ENCODE data around the gene RELCH. TPM values are rescaled to one million over a fixed set of nuclear protein-coding genes. Genes with fewer than 3 reads are reported as not detected.

RELCH gene
- total RNA-seq, 1 donor from 2014 or later = 22.4 TPM

DNA sequence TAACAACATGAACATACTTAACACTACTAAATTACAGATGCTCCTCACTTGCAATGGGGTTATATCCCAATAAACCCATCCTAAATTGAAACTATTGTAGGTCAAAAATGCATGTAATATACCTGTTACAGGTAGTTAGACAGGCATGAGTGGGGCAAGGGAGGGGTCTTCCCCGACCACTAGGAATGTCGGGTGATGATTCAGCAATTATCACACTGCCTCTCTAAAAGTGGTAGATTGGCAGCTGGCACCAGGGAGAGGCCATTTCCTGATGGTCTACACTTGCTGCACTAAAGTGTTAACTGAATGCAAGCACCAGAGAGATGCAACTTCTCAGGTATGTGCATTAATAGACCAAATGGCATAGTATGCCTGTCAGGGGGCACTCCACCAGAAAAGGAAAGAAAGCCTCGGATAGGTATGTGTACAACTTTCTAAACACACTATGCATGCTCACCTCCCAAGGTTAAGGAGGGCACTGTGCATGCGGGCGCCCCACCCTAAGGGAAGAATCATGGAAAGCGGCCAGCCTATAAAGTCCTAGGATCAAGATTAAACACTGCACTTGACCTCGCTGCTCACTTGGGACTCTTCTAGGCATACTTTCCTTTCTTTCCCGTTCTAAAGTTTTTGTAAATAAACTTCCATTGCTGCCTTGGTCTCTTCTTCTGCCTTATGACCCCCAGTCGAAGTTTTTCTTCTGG, 35.8 kb upstream of the RELCH start:
- peaks cover 2% of the 10 kb centered on the region for H3K36me3 Mint-ChIP-seq (ENCODE audit: low read depth)
- H3K9me3 Mint-ChIP-seq = no peaks in the 10 kb centered on the region
- no peak overlapping the region for H3K4me3 Mint-ChIP-seq
- no peaks in the 10 kb centered on the region for H3K4me1 Mint-ChIP-seq
- no peak for DNase-seq (ENCODE audit: low read depth, low spot score)
- H3K27ac Mint-ChIP-seq (ENCODE audit: unreplicated experiment) = no peak overlapping the region
- TF ChIP-seq, protein P1, sequence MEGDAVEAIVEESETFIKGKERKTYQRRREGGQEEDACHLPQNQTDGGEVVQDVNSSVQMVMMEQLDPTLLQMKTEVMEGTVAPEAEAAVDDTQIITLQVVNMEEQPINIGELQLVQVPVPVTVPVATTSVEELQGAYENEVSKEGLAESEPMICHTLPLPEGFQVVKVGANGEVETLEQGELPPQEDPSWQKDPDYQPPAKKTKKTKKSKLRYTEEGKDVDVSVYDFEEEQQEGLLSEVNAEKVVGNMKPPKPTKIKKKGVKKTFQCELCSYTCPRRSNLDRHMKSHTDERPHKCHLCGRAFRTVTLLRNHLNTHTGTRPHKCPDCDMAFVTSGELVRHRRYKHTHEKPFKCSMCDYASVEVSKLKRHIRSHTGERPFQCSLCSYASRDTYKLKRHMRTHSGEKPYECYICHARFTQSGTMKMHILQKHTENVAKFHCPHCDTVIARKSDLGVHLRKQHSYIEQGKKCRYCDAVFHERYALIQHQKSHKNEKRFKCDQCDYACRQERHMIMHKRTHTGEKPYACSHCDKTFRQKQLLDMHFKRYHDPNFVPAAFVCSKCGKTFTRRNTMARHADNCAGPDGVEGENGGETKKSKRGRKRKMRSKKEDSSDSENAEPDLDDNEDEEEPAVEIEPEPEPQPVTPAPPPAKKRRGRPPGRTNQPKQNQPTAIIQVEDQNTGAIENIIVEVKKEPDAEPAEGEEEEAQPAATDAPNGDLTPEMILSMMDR (conservative IDR thresholded peaks at IDR 0.05) = no peak
- no peaks in the 10 kb centered on the region for H3K27me3 Mint-ChIP-seq (ENCODE audit: low read depth)

DNA sequence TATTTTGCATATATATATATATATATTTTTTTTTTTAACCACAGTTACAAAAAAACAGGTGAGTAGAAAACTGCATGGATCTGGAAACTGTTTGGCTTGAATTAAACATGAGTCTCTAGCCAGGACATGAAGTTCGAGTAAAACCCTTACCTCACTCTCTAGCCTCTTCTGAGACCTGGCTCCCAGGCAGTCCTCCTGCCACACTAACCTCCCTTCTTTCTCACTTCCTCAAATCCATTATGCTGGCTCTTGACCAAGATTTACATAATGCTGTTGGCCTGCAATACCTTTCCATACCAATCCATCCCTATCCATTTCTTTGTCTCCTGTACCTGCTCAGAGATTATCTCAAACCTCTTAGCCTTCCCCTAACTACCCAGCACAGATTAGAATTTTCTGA, 34.2 kb upstream of the RELCH start:
- TF ChIP-seq, protein P1 (conservative IDR thresholded peaks at IDR 0.05) = no peak
- Mint-ChIP-seq H3K9me3 (no peaks in the 10 kb centered on the region), H3K27me3 (ENCODE audit: low read depth) (no peaks in the 10 kb centered on the region), H3K27ac (ENCODE audit: unreplicated experiment) (no peak overlapping the region), H3K4me3 (no peak overlapping the region), H3K4me1 (no peaks in the 10 kb centered on the region), H3K36me3 (ENCODE audit: low read depth) (peaks cover 2% of the 10 kb centered on the region)
- no peak for DNase-seq (ENCODE audit: low read depth, low spot score)

DNA sequence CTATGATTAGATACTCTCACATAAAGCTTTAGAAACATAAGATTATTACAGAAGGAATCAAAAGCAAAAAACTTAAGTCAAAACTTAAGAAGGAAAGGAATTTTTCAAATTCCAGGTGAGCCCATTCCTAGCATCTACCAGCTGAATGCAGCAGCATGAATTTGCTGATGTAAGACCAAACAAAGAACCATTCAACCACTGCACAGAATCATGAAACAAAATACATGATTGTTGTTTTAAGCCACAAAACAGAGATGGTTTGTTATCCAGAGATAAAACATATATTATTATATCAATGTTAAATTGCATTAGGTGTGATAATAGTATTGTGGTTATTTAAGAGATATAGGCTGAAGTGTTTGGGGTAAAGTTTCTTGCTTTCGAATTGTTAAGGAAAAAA, 29.2 kb upstream of the RELCH start:
- Mint-ChIP-seq H3K4me3 (no peak overlapping the region), H3K27me3 (ENCODE audit: low read depth) (no peaks in the 10 kb centered on the region), H3K27ac (ENCODE audit: unreplicated experiment) (no peak overlapping the region), H3K36me3 (ENCODE audit: low read depth) (peaks cover 6% of the 10 kb centered on the region), H3K9me3 (no peaks in the 10 kb centered on the region), H3K4me1 (peaks cover 4% of the 10 kb centered on the region)
- TF ChIP-seq, protein P1 (conservative IDR thresholded peaks at IDR 0.05) = no peak
- DNase-seq (ENCODE audit: low read depth, low spot score) = no peak

DNA sequence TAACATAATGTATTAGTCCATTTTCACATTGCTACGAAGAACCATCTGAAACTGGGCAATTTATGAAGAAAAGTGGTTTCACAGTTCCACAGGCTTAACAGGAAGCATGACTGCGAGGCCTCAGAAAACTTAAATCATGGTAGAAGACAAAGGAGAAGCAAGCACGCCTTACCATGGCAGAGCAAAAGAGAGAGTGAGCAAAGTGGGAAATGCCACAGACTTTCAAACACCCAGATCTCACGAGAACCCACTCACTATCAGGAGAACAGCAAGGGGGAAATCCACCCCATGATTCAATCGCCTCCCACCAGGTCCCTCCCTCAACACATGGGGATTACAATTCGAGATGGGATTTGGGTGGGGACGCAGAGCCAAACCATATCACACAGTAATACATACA, 22.7 kb upstream of the RELCH start:
- Mint-ChIP-seq H3K36me3 (ENCODE audit: low read depth) (peaks cover 11% of the 10 kb centered on the region), H3K27me3 (ENCODE audit: low read depth) (no peaks in the 10 kb centered on the region), H3K4me3 (no peak overlapping the region), H3K9me3 (peaks cover 5% of the 10 kb centered on the region), H3K4me1 (peaks cover 4% of the 10 kb centered on the region), H3K27ac (ENCODE audit: unreplicated experiment) (no peak overlapping the region)
- TF ChIP-seq, protein P1 (conservative IDR thresholded peaks at IDR 0.05) = no peak
- no peak for DNase-seq (ENCODE audit: low read depth, low spot score)

DNA sequence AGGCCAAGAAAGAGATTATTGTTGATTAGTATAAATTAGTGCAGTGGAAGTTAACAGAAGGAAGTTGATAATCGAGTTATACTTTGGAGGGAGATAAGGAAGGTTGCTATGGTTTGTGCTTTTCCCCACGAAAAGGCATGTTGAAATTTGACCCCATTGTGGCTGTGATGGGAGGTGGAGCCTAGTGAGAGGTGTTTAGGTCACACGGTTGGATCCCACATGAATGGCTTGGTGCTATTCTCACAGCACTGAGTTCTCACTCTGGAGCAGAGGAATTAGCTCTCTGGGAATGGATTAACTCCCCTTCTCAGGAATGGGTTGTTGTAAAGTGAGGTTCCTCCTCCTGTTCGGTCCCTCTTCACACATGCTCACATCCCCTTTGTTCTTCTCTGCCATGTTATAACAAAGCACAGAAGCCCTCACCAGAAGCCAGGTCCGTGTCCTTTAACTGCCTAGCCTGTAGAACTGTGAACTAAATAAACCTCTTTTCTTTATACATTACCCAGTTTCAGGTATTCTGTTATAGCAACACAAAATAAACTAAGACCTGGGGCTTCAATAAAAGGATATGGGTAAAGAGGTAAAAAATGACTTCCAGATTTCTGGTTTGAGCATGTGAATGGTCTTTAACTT, 22.1 kb upstream of the RELCH start:
- TF ChIP-seq, protein P1 (conservative IDR thresholded peaks at IDR 0.05) = no peak
- Mint-ChIP-seq H3K27ac (ENCODE audit: unreplicated experiment) (no peak overlapping the region), H3K27me3 (ENCODE audit: low read depth) (no peaks in the 10 kb centered on the region), H3K36me3 (ENCODE audit: low read depth) (peaks cover 8% of the 10 kb centered on the region), H3K4me1 (peaks cover 4% of the 10 kb centered on the region), H3K4me3 (no peak overlapping the region), H3K9me3 (peaks cover 5% of the 10 kb centered on the region)
- no peak for DNase-seq (ENCODE audit: low read depth, low spot score)

Data from neural crest cell (in vitro differentiated cells).